ENCODE data around the gene LARGE1. TPM values are rescaled to one million over a fixed set of nuclear protein-coding genes. Genes with fewer than 3 reads are reported as not detected.

Gene LARGE1
- total RNA-seq, 3 donors from 2014 or later: 23.6 to 27.8 (median 26.1) TPM

DNA sequence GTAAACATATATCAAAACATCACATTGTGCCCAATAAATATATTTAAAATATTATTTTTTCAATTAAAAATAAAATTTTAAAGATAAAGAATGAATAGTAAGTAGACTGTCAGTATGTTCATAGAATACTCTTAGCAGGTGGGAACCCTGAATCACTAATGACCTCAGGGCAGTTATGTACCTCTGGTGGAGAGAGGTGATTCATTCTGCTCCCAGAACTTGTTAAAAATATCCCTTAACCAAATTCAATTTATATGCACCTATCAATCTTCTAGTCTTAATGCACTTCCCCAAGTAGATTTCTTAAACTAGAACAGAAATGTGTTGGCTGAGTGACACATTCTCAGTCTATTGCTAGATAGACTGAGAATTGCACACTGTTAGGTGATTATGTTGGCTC is 678.2 kb downstream of the LARGE1 start:
- no peak for TF ChIP-seq CTCF (IDR thresholded peaks at IDR 0.05)
- no peak for TF ChIP-seq POLR2A (IDR thresholded peaks at IDR 0.05)
- no peak for TF ChIP-seq POLR2AphosphoS5 (IDR thresholded peaks at IDR 0.05)
- intact Hi-C loops (cut with DNase I; ENCODE audit: low total_unique reads): no loop called here

GRCh38 chr22:33240888-33241475 is 679.3 kb downstream of the LARGE1 start:
- Histone ChIP-seq H3K9me3 (peaks cover 0 to 4% of the 10 kb centered on the region in 2 donors), H3K4me1 (no peaks in the 10 kb centered on the region), H3K27me3 (no peaks in the 10 kb centered on the region), H3K4me3 (no peak overlapping the region), H3K36me3 (no peaks in the 10 kb centered on the region), H3K27ac (no peak overlapping the region)
- intact Hi-C loops (cut with DNase I; ENCODE audit: low total_unique reads): no loop called here
- no peak for TF ChIP-seq POLR2AphosphoS5 (IDR thresholded peaks at IDR 0.05)
- TF ChIP-seq CTCF (IDR thresholded peaks at IDR 0.05): no peak
- TF ChIP-seq POLR2A (IDR thresholded peaks at IDR 0.05): no peak
- no peak for DNase-seq (ENCODE audit: low spot score in 2 of 2)

More for the DNA sequence above, 678.2 kb downstream of the LARGE1 start:
- no peak overlapping the region for H3K27ac ChIP-seq
- H3K4me3 ChIP-seq: no peak overlapping the region
- H3K4me1 ChIP-seq: no peaks in the 10 kb centered on the region
- DNase-seq (ENCODE audit: low spot score in 2 of 2): no peak
- no peaks in the 10 kb centered on the region for H3K36me3 ChIP-seq
- H3K27me3 ChIP-seq: no peaks in the 10 kb centered on the region
- H3K9me3 ChIP-seq: peaks cover 0 to 4% of the 10 kb centered on the region in 2 donors

DNA sequence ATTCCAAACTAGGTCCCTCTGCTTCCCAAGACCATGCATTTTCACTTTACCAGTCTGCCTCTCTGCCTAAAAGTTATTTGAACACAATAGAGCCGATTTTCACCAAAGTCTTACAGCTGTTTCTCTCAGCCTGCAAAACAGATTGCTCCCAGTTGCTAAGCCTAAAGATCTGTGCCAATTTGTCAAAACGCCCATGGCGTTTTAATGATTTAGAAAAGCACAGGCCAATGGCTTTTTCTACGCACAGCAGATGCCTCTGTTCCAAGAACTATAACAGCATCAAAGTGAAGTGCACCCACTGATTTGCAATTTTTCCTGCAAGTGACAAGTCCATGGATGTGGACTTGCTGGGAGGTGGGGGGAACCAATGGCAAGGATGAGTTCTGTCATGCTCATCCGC is 688.2 kb downstream of the LARGE1 start:
- intact Hi-C loops (cut with DNase I; ENCODE audit: low total_unique reads): no loop called here
- H3K27me3 ChIP-seq: no peaks in the 10 kb centered on the region
- no peak overlapping the region for H3K27ac ChIP-seq
- no peak overlapping the region for H3K4me3 ChIP-seq
- H3K36me3 ChIP-seq: no peaks in the 10 kb centered on the region
- TF ChIP-seq POLR2A (IDR thresholded peaks at IDR 0.05) (no peak), POLR2AphosphoS5 (IDR thresholded peaks at IDR 0.05) (no peak)
- peaks cover 13 to 31% of the 10 kb centered on the region in 2 donors for H3K9me3 ChIP-seq
- H3K4me1 ChIP-seq: no peaks in the 10 kb centered on the region
- no peak for DNase-seq (ENCODE audit: low spot score in 2 of 2)

DNA sequence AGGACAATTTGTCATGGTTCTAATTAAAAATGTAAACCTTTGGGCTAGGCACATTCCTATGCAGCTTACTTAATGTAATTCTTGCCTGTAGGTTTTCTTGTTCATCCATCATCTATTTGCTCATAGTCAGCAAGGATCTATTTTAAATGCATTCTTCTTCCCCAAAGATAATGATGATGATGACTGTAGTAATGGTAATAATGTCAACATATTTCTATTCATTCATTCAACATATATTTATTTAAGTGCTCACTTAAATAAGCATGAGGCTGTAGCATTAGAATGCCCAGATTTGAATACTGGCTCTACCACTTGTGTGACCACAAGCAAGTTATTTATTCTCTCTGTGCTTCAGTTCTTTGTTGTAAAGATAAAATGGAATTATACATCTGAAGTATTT is 692.5 kb downstream of the LARGE1 start:
- Histone ChIP-seq H3K27ac (no peak overlapping the region), H3K4me1 (no peaks in the 10 kb centered on the region), H3K9me3 (peaks cover 13 to 31% of the 10 kb centered on the region in 2 donors), H3K27me3 (no peaks in the 10 kb centered on the region), H3K4me3 (no peak overlapping the region), H3K36me3 (no peaks in the 10 kb centered on the region)
- no peak for TF ChIP-seq POLR2AphosphoS5 (IDR thresholded peaks at IDR 0.05)
- no peak for TF ChIP-seq CTCF (IDR thresholded peaks at IDR 0.05)
- TF ChIP-seq POLR2A (IDR thresholded peaks at IDR 0.05): no peak
- intact Hi-C loops (cut with DNase I; ENCODE audit: low total_unique reads): no loop called here
- no peak for DNase-seq (ENCODE audit: low spot score in 2 of 2)

DNA sequence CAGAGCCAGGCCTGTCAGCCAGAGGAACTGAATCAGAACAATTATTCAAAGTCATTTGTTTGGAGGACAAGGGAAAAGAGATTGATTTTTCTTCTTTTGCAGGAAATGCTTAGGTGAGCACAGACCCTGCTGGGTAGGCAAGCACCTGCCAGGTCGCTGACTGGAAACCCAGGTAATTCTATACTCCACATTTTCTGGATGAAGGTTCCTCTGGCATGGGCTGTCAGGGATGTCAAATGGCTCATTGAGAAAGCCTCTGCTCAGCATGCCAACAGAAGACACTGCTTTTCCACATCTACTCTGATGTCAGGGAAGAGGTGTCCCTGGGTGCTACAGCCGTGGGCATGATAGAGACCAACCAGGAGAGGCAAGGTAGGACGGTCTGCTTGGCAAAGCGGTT is 695.4 kb downstream of the LARGE1 start:
- Histone ChIP-seq H3K4me3 (no peak overlapping the region), H3K36me3 (no peaks in the 10 kb centered on the region), H3K27ac (no peak overlapping the region), H3K4me1 (no peaks in the 10 kb centered on the region), H3K9me3 (peaks cover 5 to 17% of the 10 kb centered on the region in 2 donors), H3K27me3 (no peaks in the 10 kb centered on the region)
- DNase-seq (ENCODE audit: low spot score in 2 of 2): no peak
- no peak for TF ChIP-seq POLR2A (IDR thresholded peaks at IDR 0.05)
- intact Hi-C loops (cut with DNase I; ENCODE audit: low total_unique reads): no loop called here
